Body of pancreas (tissue), 4 donors: Measurements from ENCODE around the gene WDR5. TPM values are rescaled to one million over a fixed set of nuclear protein-coding genes. Genes with fewer than 3 reads are reported as not detected.

ENCODE experiments used
- ATAC-seq: fragments of 150-250 bp; one replicate; pipeline ENCODE4 v1.9.1; 2016
- DNase-seq, 4 donors: peaks; one replicate each; pipeline ENCODE4 v3.0.0-alpha.2; 2019
- H3K27ac ChIP-seq, 4 donors: fragments of 200-600 bp; sonication (generic); 1 replicate in 3 of 4; 2 replicates in 1 of 4; pipeline versions ENCODE4 v1.5.1 to v1.6.1; 2016 to 2019; ENCODE audit warnings: mild to moderate bottlenecking in 1 of 4, mixed read lengths in 1 of 4, moderate library complexity in 1 of 4
- H3K27me3 ChIP-seq, 2 donors: fragments of 200-600 bp; sonication (generic); one replicate each; pipeline ENCODE4 v1.6.0; 2016; ENCODE audit warnings: mild to moderate bottlenecking in 1 of 2
- H3K36me3 ChIP-seq, 2 donors: fragments of 200-600 bp; sonication (generic); replicated peaks in 1 of 2; 2 replicates each; pipeline ENCODE4 v1.5.1; 2016; ENCODE audit warnings: low read depth in 2 of 2; ENCODE audit not compliant: insufficient read depth in 1 of 2
- H3K4me1 ChIP-seq: fragments of 200-600 bp; sonication (generic); one replicate; pipeline ENCODE4 v1.6.0; 2016
- H3K4me3 ChIP-seq, 2 donors: fragments of 200-600 bp; sonication (generic); 1 replicate in 1 of 2; 2 replicates in 1 of 2; pipeline ENCODE4 v1.5.1; 2016 to 2019
- H3K9me3 ChIP-seq, 3 donors: fragments of 200-600 bp; sonication (generic); 1 replicate in 2 of 3; 2 replicates in 1 of 3; pipeline ENCODE4 v1.5.1; 2016
- CTCF ChIP-seq, 7 experiments: fragments of 450-650 bp in 4 of 7; fragments of 200-600 bp in 3 of 7; sonication (generic) in 3 of 7; IDR thresholded peaks; one replicate each; pipeline ENCODE4 v1.5.1; 2016 to 2019; ENCODE audit warnings: antibody characterized with exemption in 7 of 7
- POLR2A ChIP-seq, 3 donors: fragments of 450-650 bp; IDR thresholded peaks; one replicate each; pipeline ENCODE4 v1.6.1; 2016; ENCODE audit warnings: antibody characterized with exemption in 3 of 3, mild to moderate bottlenecking in 2 of 3
- WGBS, 2 donors: methylation state at CpG; one replicate each; pipeline ENCODE4 v1.1.5; 2017; 5-methylcytosine and 5-hydroxymethylcytosine counted together
- intact Hi-C: fragments of 100-400 bp; cut with DNase I; formaldehyde crosslinking; loops from one replicate; pipeline ENCODE4 v1.15.1; 2023
- total RNA-seq, 2 donors: library from RNA; depleted of rRNA; stranded (reverse); fragments of >200 nt; gene quantifications; one replicate each; pipeline ENCODE4 v1.1.0, GENCODE V29; 2016

WDR5 gene
- total RNA-seq, 2 donors from 2014 or later = 12.5 to 19.1 TPM

DNA sequence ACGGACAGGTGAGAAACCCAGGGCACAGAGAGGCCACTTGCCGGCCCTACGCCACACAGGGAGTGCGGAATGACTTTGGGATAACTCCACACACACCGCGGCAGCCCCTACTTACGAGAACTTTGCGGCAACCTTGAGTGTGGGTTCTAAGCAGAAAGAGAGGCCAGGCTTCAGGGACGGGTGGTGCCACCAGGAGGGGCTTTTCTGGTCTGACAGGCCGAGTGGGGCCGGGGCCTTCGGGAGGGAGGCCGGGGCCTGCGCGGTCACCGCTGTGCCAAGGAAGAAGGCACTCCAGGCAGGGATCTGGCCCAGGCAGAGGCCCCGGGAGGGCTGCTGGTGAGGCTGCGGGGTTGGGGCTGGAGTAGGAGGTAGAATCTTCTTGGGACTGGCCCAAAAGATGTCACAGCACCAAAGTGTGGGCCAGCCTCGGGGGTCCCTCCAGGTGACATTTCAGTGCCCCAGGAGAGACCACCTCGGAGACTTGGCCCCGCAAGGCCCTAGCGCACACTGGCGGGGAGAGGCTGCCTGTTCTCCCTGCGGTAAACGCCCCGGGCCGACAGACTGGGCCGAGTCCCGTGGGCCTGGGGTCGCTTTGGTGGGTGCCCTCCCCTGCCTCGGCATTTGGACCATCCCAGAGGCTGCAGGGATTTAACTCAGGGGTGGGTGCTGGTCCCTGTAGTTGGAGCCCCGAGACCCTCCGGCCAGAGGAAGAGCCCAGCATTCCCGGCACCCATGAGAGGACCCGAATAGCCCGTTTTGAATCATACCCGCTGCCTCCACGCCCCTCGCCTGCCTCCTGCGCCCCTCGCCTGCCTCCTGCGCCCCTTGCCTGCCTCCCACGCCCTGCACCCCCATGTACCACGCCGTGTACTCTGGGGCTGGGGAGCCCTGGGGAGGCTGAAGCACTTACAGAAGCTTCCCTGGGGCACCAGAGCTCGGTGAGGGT lies 37.5 kb downstream of the WDR5 start:
- WGBS, 2 donors = 78 to 80% methylated on average over 32 to 39 of the region's 46 CpGs
- no peak overlapping the region for H3K27ac ChIP-seq

DNA sequence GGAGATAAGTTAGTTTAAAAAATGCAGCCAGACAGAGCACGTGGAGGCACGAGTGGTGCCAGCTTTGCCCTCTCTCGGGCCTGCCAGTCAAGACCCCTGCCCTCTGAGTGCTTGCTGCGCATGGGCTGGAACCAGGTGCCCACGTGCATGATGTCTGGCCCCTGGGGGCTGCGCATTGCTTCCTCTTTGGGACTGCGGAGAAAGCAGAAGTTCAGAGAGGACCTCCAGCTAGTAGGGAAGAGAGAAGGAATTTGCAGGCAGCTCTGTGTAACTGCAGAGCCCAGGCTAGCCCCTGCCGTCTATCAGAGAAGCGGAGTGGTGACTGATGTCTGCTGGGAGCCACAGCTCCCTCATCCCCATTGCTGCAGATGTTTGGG lies 38.2 kb downstream of the WDR5 start:
- TF ChIP-seq POLR2A (IDR thresholded peaks at IDR 0.05) (no peak), CTCF (IDR thresholded peaks at IDR 0.05) (no peak)
- ATAC-seq = no peak
- intact Hi-C loops = loop anchor here (10.0 kb wide), 1 partner anchor 561 kb away; no protein-coding TSS in a partner anchor
- Histone ChIP-seq H3K27ac (no peak overlapping the region), H3K9me3 (no peaks in the 10 kb centered on the region), H3K27me3 (no peaks in the 10 kb centered on the region), H3K4me3 (no peak overlapping the region), H3K36me3 (no peaks in the 10 kb centered on the region), H3K4me1 (peaks cover 15% of the 10 kb centered on the region)
- 37% methylated on average over 9 of the region's 9 CpGs; no CpG with 5 or more reads in 1 of the 2 donors for WGBS, 2 donors
- peak in 1 of 4 donors; percentile 47 for DNase-seq

More for the DNA sequence above, 37.5 kb downstream of the WDR5 start:
- Histone ChIP-seq H3K27me3 (no peaks in the 10 kb centered on the region), H3K36me3 (no peaks in the 10 kb centered on the region), H3K4me1 (peaks cover 15% of the 10 kb centered on the region), H3K9me3 (no peaks in the 10 kb centered on the region), H3K4me3 (no peak overlapping the region)
- no peak for TF ChIP-seq POLR2A (IDR thresholded peaks at IDR 0.05)
- no peak for TF ChIP-seq CTCF (IDR thresholded peaks at IDR 0.05)
- ATAC-seq (no peak), DNase-seq (no peak)
- intact Hi-C loops = loop anchor here (2.0 to 10.0 kb wide), 2 partner anchors 267 to 561 kb away; no protein-coding TSS in a partner anchor

GRCh38 chr9:134174526-134175290 lies 38.8 kb downstream of the WDR5 start:
- WGBS, 2 donors = 58 to 62% methylated on average over 7 to 18 of the region's 19 CpGs

DNA sequence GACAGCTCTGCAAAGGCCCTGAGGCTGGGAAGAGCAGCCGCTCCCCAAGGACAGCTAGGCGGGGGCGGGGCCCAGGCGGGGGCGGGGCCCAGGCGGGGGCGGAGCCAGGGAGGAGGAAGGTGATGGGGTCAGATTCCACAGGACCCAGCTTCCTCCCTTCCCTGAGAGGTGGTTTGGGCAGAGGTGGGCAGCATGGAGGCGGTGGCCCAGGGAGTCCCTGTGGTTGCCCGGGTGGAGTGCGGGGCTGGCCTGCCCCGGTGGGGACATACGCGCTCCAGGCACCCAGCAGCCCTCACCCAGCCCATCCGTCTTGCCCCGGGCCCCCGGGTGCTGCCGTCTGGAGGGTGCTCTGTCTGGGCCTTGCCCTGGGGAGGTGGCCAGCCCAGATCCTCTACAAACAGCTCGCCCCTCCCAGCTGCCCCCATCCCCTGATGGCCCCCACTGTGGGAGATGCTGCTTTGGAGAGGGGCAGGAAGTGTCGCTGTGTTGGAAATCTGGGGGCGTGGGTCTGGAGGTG lies 39.5 kb downstream of the WDR5 start:
- H3K4me3 ChIP-seq = no peak overlapping the region
- WGBS, 2 donors = 45 to 48% methylated on average over 2 to 11 of the region's 20 CpGs
- ATAC-seq (no peak), DNase-seq (no peak)
- H3K27me3 ChIP-seq = no peaks in the 10 kb centered on the region
- no peaks in the 10 kb centered on the region for H3K36me3 ChIP-seq
- no peak overlapping the region for H3K27ac ChIP-seq
- intact Hi-C loops = loop anchor here (10.0 kb wide), 1 partner anchor 559 kb away; no protein-coding TSS in a partner anchor
- TF ChIP-seq POLR2A (IDR thresholded peaks at IDR 0.05) = no peak
- no peak for TF ChIP-seq CTCF (IDR thresholded peaks at IDR 0.05)
- peaks cover 9% of the 10 kb centered on the region for H3K4me1 ChIP-seq
- H3K9me3 ChIP-seq = no peaks in the 10 kb centered on the region

More at GRCh38 chr9:134174526-134175290, 38.8 kb downstream of the WDR5 start:
- H3K9me3 ChIP-seq = no peaks in the 10 kb centered on the region
- DNase-seq (no peak), ATAC-seq (no peak)
- no peak for TF ChIP-seq CTCF (IDR thresholded peaks at IDR 0.05)
- no peak for TF ChIP-seq POLR2A (IDR thresholded peaks at IDR 0.05)
- H3K27ac ChIP-seq = no peak overlapping the region
- H3K4me3 ChIP-seq = no peak overlapping the region
- H3K27me3 ChIP-seq = no peaks in the 10 kb centered on the region
- no peaks in the 10 kb centered on the region for H3K36me3 ChIP-seq
- intact Hi-C loops = loop anchor here (10.0 kb wide), 1 partner anchor 560 kb away; no protein-coding TSS in a partner anchor
- peaks cover 10% of the 10 kb centered on the region for H3K4me1 ChIP-seq
